Sigmoid colon (tissue), 3 donors: ENCODE data around the gene MAP3K8.

ENCODE experiments used
- POLR2A ChIP-seq, 2 donors: fragments of 450-650 bp; IDR thresholded peaks; one replicate each; pipeline ENCODE4 v1.6.1; 2016; ENCODE audit warnings: antibody characterized with exemption in 2 of 2, mild to moderate bottlenecking in 2 of 2, moderate library complexity in 2 of 2
- TF ChIP-seq, protein P1 (sequence below), 4 experiments: fragments of 450-650 bp in 3 of 4; fragments of 200-600 bp in 1 of 4; IDR thresholded peaks; one replicate each; pipeline ENCODE4 v1.5.1; 2016 to 2019; ENCODE audit warnings: antibody characterized with exemption in 4 of 4, mild to moderate bottlenecking in 3 of 4, moderate library complexity in 2 of 4

DNA sequence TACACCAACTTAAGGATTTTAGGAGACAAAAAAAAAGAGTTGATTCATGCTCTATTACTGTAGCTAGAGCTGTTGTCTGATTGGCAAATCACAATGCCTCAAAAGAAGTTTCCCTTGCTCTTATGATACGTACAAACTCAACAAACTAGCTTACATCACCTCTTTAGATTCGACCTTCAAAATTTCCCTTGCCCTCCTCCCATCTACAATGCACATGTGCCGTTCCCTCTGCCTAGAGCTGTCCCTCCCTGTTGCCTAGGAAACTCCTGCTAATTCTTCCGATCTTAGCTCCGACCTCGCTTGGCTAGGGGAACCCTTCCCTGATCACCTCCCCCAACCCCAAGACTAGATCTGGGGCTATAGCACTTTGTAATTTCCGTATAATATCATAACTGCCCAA is 55.4 kb downstream of the MAP3K8 start:
- TF ChIP-seq, protein P1, sequence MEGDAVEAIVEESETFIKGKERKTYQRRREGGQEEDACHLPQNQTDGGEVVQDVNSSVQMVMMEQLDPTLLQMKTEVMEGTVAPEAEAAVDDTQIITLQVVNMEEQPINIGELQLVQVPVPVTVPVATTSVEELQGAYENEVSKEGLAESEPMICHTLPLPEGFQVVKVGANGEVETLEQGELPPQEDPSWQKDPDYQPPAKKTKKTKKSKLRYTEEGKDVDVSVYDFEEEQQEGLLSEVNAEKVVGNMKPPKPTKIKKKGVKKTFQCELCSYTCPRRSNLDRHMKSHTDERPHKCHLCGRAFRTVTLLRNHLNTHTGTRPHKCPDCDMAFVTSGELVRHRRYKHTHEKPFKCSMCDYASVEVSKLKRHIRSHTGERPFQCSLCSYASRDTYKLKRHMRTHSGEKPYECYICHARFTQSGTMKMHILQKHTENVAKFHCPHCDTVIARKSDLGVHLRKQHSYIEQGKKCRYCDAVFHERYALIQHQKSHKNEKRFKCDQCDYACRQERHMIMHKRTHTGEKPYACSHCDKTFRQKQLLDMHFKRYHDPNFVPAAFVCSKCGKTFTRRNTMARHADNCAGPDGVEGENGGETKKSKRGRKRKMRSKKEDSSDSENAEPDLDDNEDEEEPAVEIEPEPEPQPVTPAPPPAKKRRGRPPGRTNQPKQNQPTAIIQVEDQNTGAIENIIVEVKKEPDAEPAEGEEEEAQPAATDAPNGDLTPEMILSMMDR (IDR thresholded peaks at IDR 0.05) = no peak
- TF ChIP-seq POLR2A (IDR thresholded peaks at IDR 0.05) = no peak
